Ishikawa (cell line): ENCODE measurements around the gene CEP85L.

Experiments used
- CEBPB ChIP-seq: IDR thresholded peaks from 2 replicates; pipeline ENCODE4 v1.6.1; 2012
- CREB1 ChIP-seq: IDR thresholded peaks from 2 replicates; pipeline ENCODE4 v1.6.1; 2012; ENCODE audit warnings: low read depth
- EGR1 ChIP-seq: IDR thresholded peaks from 2 replicates; pipeline ENCODE4 v1.6.1; 2012
- EP300 ChIP-seq: IDR thresholded peaks from 2 replicates; pipeline ENCODE4 v1.6.1; 2012; ENCODE audit warnings: borderline replicate concordance
- FOXM1 ChIP-seq: IDR thresholded peaks from 2 replicates; pipeline ENCODE4 v1.6.1; 2012; ENCODE audit warnings: low read depth, borderline replicate concordance
- MAX ChIP-seq: IDR thresholded peaks from 2 replicates; pipeline ENCODE4 v1.6.1; 2012
- NFIC ChIP-seq: IDR thresholded peaks from 2 replicates; pipeline ENCODE4 v1.6.1; 2012
- RAD21 ChIP-seq: IDR thresholded peaks from 2 replicates; pipeline ENCODE4 v1.6.1; 2012; ENCODE audit warnings: low read depth
- REST ChIP-seq: IDR thresholded peaks from 2 replicates; pipeline ENCODE4 v1.6.1; 2012; ENCODE audit warnings: low read depth, mild to moderate bottlenecking
- TAF1 ChIP-seq: IDR thresholded peaks from 2 replicates; pipeline ENCODE4 v1.6.1; 2012; ENCODE audit warnings: low read depth, mild to moderate bottlenecking
- TCF12 ChIP-seq: IDR thresholded peaks from 2 replicates; pipeline ENCODE4 v1.6.1; 2012; ENCODE audit warnings: low read depth
- TEAD4 ChIP-seq: IDR thresholded peaks from 2 replicates; pipeline ENCODE4 v1.6.1; 2012
- USF1 ChIP-seq: IDR thresholded peaks from 2 replicates; pipeline ENCODE4 v1.6.1; 2012
- YY1 ChIP-seq: IDR thresholded peaks from 2 replicates; pipeline ENCODE4 v1.6.1; 2012; ENCODE audit warnings: low read depth
- ZBTB7A ChIP-seq: IDR thresholded peaks from 2 replicates; pipeline ENCODE4 v1.6.1; 2012; ENCODE audit warnings: low read depth

Gene CEP85L

GRCh38 chr6:118660218-118660569 is 8.8 kb upstream of the CEP85L start:
- TF ChIP-seq TCF12 (no peak), CEBPB (no peak), YY1 (no peak), TEAD4 (no peak), NFIC (peak; percentile 69), CREB1 (no peak)

GRCh38 chr6:118659513-118660217 is 8.3 kb upstream of the CEP85L start:
- TF ChIP-seq RAD21 (no peak), FOXM1 (no peak), REST (no peak), ZBTB7A (no peak), TCF12 (no peak), CREB1 (no peak), NFIC (no peak), MAX (no peak), EP300 (no peak), TEAD4 (no peak), YY1 (no peak), CEBPB (no peak), USF1 (no peak), TAF1 (no peak), EGR1 (no peak)

GRCh38 chr6:118656847-118657451 is 5.6 kb upstream of the CEP85L start:
- TF ChIP-seq REST (no peak), USF1 (no peak), RAD21 (no peak), CEBPB (no peak), TEAD4 (no peak), ZBTB7A (no peak), TAF1 (no peak), EP300 (no peak)

- TF ChIP-seq TAF1 (no peak), TEAD4 (no peak), FOXM1 (no peak), MAX (no peak), REST (no peak), EP300 (no peak), TCF12 (no peak), YY1 (no peak), RAD21 (no peak), USF1 (no peak), NFIC (no peak), ZBTB7A (no peak), EGR1 (no peak), CEBPB (no peak), CREB1 (no peak)
Observed at GRCh38 chr6:118652051-118652615, 742 bp upstream of the CEP85L start.
